ENCODE results near the gene NAPSA. TPM values are rescaled to one million over a fixed set of nuclear protein-coding genes. Genes with fewer than 3 reads are reported as not detected.

NAPSA gene
- polyA plus RNA-seq, 1 of the 3 experiments (the other 2 are of a cell fraction): 0.43 TPM

- ChIA-PET CTCF (no interaction called here), POLR2A (no interaction called here)
- whole genome bisulfite sequencing (ENCODE audit: low lambda C conversion rate): 72% methylated on average over 18 of the region's 20 CpGs
These were observed 44.8 kb downstream of the NAPSA start for GRCh38 chr19:50320596-50320995.

GRCh38 chr19:50320051-50320450 lies 45.4 kb downstream of the NAPSA start:
- POLR2A ChIA-PET: no interaction called here
- Histone ChIP-seq H3K27ac (ENCODE audit: low read depth in 2 of 2, low read length in 1 of 2) (no peak overlapping the region), H3K4me3 (ENCODE audit: low read depth in 2 of 2, low read length in 1 of 2) (no peak overlapping the region)
- TF ChIP-seq FOSL2 (IDR thresholded peaks at IDR 0.05; ENCODE audit: borderline replicate concordance, low read depth) (no peak), FOXJ3 (CRISPR knock-in tag; IDR thresholded peaks at IDR 0.05) (no peak), GATA2 (CRISPR knock-in tag; IDR thresholded peaks at IDR 0.05) (no peak), MAX (IDR thresholded peaks at IDR 0.05; ENCODE audit: low read depth) (no peak), USF1 (IDR thresholded peaks at IDR 0.05; ENCODE audit: borderline replicate concordance, low read depth) (no peak), USF2 (IDR thresholded peaks at IDR 0.05; ENCODE audit: borderline replicate concordance, low read depth, low read length) (no peak), TAF1 (IDR thresholded peaks at IDR 0.05; ENCODE audit: borderline replicate concordance, low read depth, low read length) (no peak), SMC3 (IDR thresholded peaks at IDR 0.05; ENCODE audit: low read depth, low read length) (no peak)
- TF ChIP-seq, protein P1, sequence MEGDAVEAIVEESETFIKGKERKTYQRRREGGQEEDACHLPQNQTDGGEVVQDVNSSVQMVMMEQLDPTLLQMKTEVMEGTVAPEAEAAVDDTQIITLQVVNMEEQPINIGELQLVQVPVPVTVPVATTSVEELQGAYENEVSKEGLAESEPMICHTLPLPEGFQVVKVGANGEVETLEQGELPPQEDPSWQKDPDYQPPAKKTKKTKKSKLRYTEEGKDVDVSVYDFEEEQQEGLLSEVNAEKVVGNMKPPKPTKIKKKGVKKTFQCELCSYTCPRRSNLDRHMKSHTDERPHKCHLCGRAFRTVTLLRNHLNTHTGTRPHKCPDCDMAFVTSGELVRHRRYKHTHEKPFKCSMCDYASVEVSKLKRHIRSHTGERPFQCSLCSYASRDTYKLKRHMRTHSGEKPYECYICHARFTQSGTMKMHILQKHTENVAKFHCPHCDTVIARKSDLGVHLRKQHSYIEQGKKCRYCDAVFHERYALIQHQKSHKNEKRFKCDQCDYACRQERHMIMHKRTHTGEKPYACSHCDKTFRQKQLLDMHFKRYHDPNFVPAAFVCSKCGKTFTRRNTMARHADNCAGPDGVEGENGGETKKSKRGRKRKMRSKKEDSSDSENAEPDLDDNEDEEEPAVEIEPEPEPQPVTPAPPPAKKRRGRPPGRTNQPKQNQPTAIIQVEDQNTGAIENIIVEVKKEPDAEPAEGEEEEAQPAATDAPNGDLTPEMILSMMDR (IDR thresholded peaks at IDR 0.05): no peak
- TF ChIP-seq, protein P2, sequence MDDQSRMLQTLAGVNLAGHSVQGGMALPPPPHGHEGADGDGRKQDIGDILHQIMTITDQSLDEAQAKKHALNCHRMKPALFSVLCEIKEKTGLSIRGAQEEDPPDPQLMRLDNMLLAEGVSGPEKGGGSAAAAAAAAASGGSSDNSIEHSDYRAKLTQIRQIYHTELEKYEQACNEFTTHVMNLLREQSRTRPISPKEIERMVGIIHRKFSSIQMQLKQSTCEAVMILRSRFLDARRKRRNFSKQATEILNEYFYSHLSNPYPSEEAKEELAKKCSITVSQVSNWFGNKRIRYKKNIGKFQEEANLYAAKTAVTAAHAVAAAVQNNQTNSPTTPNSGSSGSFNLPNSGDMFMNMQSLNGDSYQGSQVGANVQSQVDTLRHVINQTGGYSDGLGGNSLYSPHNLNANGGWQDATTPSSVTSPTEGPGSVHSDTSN (IDR thresholded peaks at IDR 0.05): no peak

More at GRCh38 chr19:50320596-50320995, 44.8 kb downstream of the NAPSA start:
- Histone ChIP-seq H3K4me2 (no peak overlapping the region), H3K9me3 (no peaks in the 10 kb centered on the region), H3K27me3 (ENCODE audit: insufficient read depth) (no peaks in the 10 kb centered on the region), H3K79me2 (ENCODE audit: insufficient read depth) (no peaks in the 10 kb centered on the region), H3K9me2 (no peaks in the 10 kb centered on the region), H2AFZ (ENCODE audit: low read depth) (no peak overlapping the region), H3K4me1 (ENCODE audit: control insufficient read depth in 1 of 2, insufficient read depth in 2 of 2, low read depth in 1 of 2, low read length in 1 of 2) (peaks cover 0 to 9% of the 10 kb centered on the region in 2 experiments; a peak in 1 of 4 replicates), H3K9ac (no peak overlapping the region), H4K20me1 (ENCODE audit: insufficient read depth) (0 out of 2 replicates have a peak, but pooled peaks cover 3% of the 10 kb centered on the region), H3F3A (replicated peaks; ENCODE audit: insufficient read depth) (no peaks in the 10 kb centered on the region), H3K4me3 (ENCODE audit: low read depth in 2 of 2, low read length in 1 of 2) (no peak overlapping the region), H3K36me3 (replicated peaks in 1 of 2; ENCODE audit: control insufficient read depth in 1 of 2, insufficient read depth in 2 of 2, low read length in 1 of 2) (no peaks in the 10 kb centered on the region), H3K27ac (ENCODE audit: low read depth in 2 of 2, low read length in 1 of 2) (no peak overlapping the region)
- no peak for DNase-seq
- TF ChIP-seq JUND (IDR thresholded peaks at IDR 0.05): no peak
- no peak for TF ChIP-seq USF1 (IDR thresholded peaks at IDR 0.05; ENCODE audit: borderline replicate concordance, low read depth)
- TF ChIP-seq TAF1 (IDR thresholded peaks at IDR 0.05; ENCODE audit: borderline replicate concordance, low read depth, low read length): no peak
- no peak for TF ChIP-seq MXI1 (IDR thresholded peaks at IDR 0.05; ENCODE audit: low read depth, low read length)
- TF ChIP-seq RXRA (IDR thresholded peaks at IDR 0.05; ENCODE audit: borderline replicate concordance, low read depth): no peak
- TF ChIP-seq CHD2 (IDR thresholded peaks at IDR 0.05; ENCODE audit: low read length, partially characterized antibody): no peak
- TF ChIP-seq RAD21 (IDR thresholded peaks at IDR 0.05; ENCODE audit: low read length): no peak
- TF ChIP-seq EP300 (IDR thresholded peaks at IDR 0.05; ENCODE audit: borderline replicate concordance in 1 of 2, low read depth in 1 of 2, low read length in 1 of 2): no peak
- TF ChIP-seq SMC3 (IDR thresholded peaks at IDR 0.05; ENCODE audit: low read depth, low read length): no peak
- no peak for TF ChIP-seq GABPA (IDR thresholded peaks at IDR 0.05; ENCODE audit: low read depth)
- TF ChIP-seq IRF3 (IDR thresholded peaks at IDR 0.05; ENCODE audit: low read depth, low read length): no peak
- TF ChIP-seq NFIC (IDR thresholded peaks at IDR 0.05; ENCODE audit: borderline replicate concordance): no peak

More at GRCh38 chr19:50320051-50320450, 45.4 kb downstream of the NAPSA start:
- Histone ChIP-seq H3K36me3 (replicated peaks in 1 of 2; ENCODE audit: control insufficient read depth in 1 of 2, insufficient read depth in 2 of 2, low read length in 1 of 2) (no peaks in the 10 kb centered on the region), H3K9me3 (no peaks in the 10 kb centered on the region), H3K4me1 (ENCODE audit: control insufficient read depth in 1 of 2, insufficient read depth in 2 of 2, low read depth in 1 of 2, low read length in 1 of 2) (peaks cover 0 to 5% of the 10 kb centered on the region in 2 experiments; a peak in 1 of 4 replicates), H3K27me3 (ENCODE audit: insufficient read depth) (0 out of 2 replicates have a peak, but pooled peaks cover 3% of the 10 kb centered on the region), H2AFZ (ENCODE audit: low read depth) (no peak overlapping the region), H3K9me2 (no peaks in the 10 kb centered on the region), H4K20me1 (ENCODE audit: insufficient read depth) (0 out of 2 replicates have a peak, but pooled peaks cover 2% of the 10 kb centered on the region), H3K4me2 (no peak overlapping the region), H3K79me2 (ENCODE audit: insufficient read depth) (no peaks in the 10 kb centered on the region), H3K9ac (no peak overlapping the region), H3F3A (replicated peaks; ENCODE audit: insufficient read depth) (no peaks in the 10 kb centered on the region)
- CTCF ChIA-PET: no interaction called here
- no peak for DNase-seq
- 75% methylated on average over 12 of the region's 12 CpGs for WGBS (ENCODE audit: low lambda C conversion rate)
